HFFc6 (cell line): ENCODE data around the gene HAUS7. TPM values are rescaled to one million over a fixed set of nuclear protein-coding genes. Genes with fewer than 3 reads are reported as not detected.

Experiments
- DNase-seq: peaks from one replicate; pipeline ENCODE4 v3.0.0-alpha.2; 2018
- H3K27ac Mint-ChIP-seq: 2 replicates; pipeline ENCODE4 v1.8.0; 2020; ENCODE audit warnings: mild to moderate bottlenecking, mixed read lengths
- H3K27me3 Mint-ChIP-seq: 2 replicates; pipeline ENCODE4 v1.8.0; 2021; ENCODE audit warnings: mild to moderate bottlenecking, moderate library complexity, mixed read lengths; ENCODE audit not compliant: insufficient read depth
- H3K36me3 Mint-ChIP-seq: 2 replicates; pipeline ENCODE4 v1.8.0; 2021; ENCODE audit warnings: low read depth, mixed read lengths
- H3K4me1 Mint-ChIP-seq: 2 replicates; pipeline ENCODE4 v1.8.0; 2020; ENCODE audit warnings: low read depth, mixed read lengths
- H3K4me3 Mint-ChIP-seq: 2 replicates; pipeline ENCODE4 v1.8.0; 2020; ENCODE audit warnings: mild to moderate bottlenecking, moderate library complexity, mixed read lengths
- H3K9me3 Mint-ChIP-seq: 2 replicates; pipeline ENCODE4 v1.8.0; 2020; ENCODE audit warnings: mild to moderate bottlenecking, mixed read lengths
- total RNA-seq, 6 experiments: library from RNA; stranded (reverse); fragmentation: NEBNext Ultra II Directional; extraction: Animal tissue kit (Norgen Biotek cat#: 25700); gene quantifications; 2 replicates in 1 of 6; 3 replicates in 5 of 6; pipeline ENCODE4 v1.2.3, GENCODE V29; 2021
- TF ChIP-seq, protein P1 (sequence below): fragments of 200-600 bp; sonication (generic); IDR thresholded peaks from 2 replicates; pipeline ENCODE4 v1.5.0; 2021; ENCODE audit warnings: antibody characterized with exemption, mild to moderate bottlenecking

HAUS7 gene
- total RNA-seq, 6 experiments from 2014 or later: 20.3 to 32.0 (median 28.2) TPM

- no peak for DNase-seq
- Mint-ChIP-seq H3K36me3 (no peaks in the 10 kb centered on the region), H3K4me1 (no peaks in the 10 kb centered on the region), H3K27me3 (peaks cover 5% of the 10 kb centered on the region), H3K9me3 (no peaks in the 10 kb centered on the region), H3K27ac (no peak overlapping the region), H3K4me3 (no peak overlapping the region)
- TF ChIP-seq, protein P1, sequence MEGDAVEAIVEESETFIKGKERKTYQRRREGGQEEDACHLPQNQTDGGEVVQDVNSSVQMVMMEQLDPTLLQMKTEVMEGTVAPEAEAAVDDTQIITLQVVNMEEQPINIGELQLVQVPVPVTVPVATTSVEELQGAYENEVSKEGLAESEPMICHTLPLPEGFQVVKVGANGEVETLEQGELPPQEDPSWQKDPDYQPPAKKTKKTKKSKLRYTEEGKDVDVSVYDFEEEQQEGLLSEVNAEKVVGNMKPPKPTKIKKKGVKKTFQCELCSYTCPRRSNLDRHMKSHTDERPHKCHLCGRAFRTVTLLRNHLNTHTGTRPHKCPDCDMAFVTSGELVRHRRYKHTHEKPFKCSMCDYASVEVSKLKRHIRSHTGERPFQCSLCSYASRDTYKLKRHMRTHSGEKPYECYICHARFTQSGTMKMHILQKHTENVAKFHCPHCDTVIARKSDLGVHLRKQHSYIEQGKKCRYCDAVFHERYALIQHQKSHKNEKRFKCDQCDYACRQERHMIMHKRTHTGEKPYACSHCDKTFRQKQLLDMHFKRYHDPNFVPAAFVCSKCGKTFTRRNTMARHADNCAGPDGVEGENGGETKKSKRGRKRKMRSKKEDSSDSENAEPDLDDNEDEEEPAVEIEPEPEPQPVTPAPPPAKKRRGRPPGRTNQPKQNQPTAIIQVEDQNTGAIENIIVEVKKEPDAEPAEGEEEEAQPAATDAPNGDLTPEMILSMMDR: no peak
These were observed 26.7 kb downstream of the HAUS7 start for GRCh38 chrX:153443476-153444332.

GRCh38 chrX:153442463-153442862 lies 27.9 kb downstream of the HAUS7 start:
- no peak for DNase-seq
- no peak overlapping the region for H3K4me3 Mint-ChIP-seq
- no peaks in the 10 kb centered on the region for H3K36me3 Mint-ChIP-seq
- H3K9me3 Mint-ChIP-seq: no peaks in the 10 kb centered on the region
- no peaks in the 10 kb centered on the region for H3K4me1 Mint-ChIP-seq
- H3K27me3 Mint-ChIP-seq: peaks cover 5% of the 10 kb centered on the region
- TF ChIP-seq, protein P1: no peak
- H3K27ac Mint-ChIP-seq: no peak overlapping the region

DNA sequence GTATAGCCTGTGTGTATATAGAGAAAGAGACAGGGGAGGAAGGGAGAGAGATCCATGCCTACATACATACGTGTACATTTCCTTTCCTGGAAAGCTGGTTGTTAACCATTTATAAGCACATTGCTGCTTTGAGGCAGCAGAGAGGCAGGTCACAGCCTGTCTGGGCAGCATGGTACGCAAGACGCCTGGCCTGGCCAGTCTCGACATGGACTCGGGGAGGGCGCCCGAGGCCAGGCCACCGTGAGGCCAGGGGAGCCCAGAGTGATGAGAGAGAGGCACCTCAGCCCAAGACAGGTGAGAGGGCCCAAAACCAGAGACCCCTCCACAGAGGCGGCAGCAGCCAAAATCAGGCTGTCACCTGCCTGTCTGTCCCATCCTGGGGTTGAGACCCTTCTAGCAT lies 28.4 kb downstream of the HAUS7 start:
- DNase-seq: no peak
- H3K27me3 Mint-ChIP-seq: peaks cover 5% of the 10 kb centered on the region
- no peaks in the 10 kb centered on the region for H3K4me1 Mint-ChIP-seq

GRCh38 chrX:153441296-153441695 lies 29.1 kb downstream of the HAUS7 start:
- TF ChIP-seq, protein P1: no peak
- no peak for DNase-seq
- no peak overlapping the region for H3K27ac Mint-ChIP-seq
- no peaks in the 10 kb centered on the region for H3K9me3 Mint-ChIP-seq
- H3K4me1 Mint-ChIP-seq: no peaks in the 10 kb centered on the region
- no peaks in the 10 kb centered on the region for H3K36me3 Mint-ChIP-seq
- H3K4me3 Mint-ChIP-seq: no peak overlapping the region
- H3K27me3 Mint-ChIP-seq: peaks cover 5% of the 10 kb centered on the region

More for the DNA sequence above, 28.4 kb downstream of the HAUS7 start:
- TF ChIP-seq, protein P1: no peak
- Mint-ChIP-seq H3K9me3 (no peaks in the 10 kb centered on the region), H3K4me3 (no peak overlapping the region), H3K27ac (no peak overlapping the region), H3K36me3 (no peaks in the 10 kb centered on the region)

DNA sequence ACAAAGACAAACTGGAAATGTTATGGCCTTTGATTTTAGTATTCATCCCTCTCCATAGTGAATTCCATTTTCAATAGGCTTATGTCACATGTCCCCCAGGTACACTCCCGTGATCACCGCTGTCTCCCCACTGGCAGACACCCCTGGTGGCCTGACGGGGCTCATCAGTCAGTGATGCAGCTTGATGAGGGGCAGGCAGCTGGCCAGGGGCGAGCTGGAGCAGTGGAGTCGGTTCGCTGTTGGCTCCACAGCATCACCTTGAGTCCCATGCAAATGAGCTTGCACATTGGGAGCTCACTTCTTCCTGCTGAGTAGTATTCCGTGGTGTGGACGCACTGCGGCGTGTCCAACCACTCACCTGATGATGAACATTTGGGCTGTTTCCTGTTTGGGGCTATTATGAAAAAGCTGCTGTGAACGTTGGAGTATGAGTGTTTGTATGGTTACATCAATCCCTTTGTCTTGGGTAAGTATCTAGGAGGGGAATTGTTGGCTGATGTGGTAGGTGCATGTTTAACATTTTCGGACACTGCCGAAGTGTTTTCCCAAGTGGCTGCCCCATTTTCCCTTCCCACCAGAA lies 29.7 kb downstream of the HAUS7 start:
- H3K4me3 Mint-ChIP-seq: no peak overlapping the region
- no peaks in the 10 kb centered on the region for H3K9me3 Mint-ChIP-seq
- TF ChIP-seq, protein P1: no peak
- H3K27ac Mint-ChIP-seq: no peak overlapping the region
- no peaks in the 10 kb centered on the region for H3K4me1 Mint-ChIP-seq
- no peak for DNase-seq
- peaks cover 5% of the 10 kb centered on the region for H3K27me3 Mint-ChIP-seq
- no peaks in the 10 kb centered on the region for H3K36me3 Mint-ChIP-seq
